C4-2B (cell line): ENCODE results near the gene CDC37.

ENCODE experiments used
- CTCF ChIP-seq: fragments of 450-650 bp; conservative IDR thresholded peaks from 2 replicates; pipeline ENCODE4 v1.5.1; 2017; ENCODE audit warnings: mild to moderate bottlenecking
- ZFX ChIP-seq: fragments of 450-650 bp; IDR thresholded peaks from 2 replicates; pipeline ENCODE4 v1.6.1; 2017

DNA sequence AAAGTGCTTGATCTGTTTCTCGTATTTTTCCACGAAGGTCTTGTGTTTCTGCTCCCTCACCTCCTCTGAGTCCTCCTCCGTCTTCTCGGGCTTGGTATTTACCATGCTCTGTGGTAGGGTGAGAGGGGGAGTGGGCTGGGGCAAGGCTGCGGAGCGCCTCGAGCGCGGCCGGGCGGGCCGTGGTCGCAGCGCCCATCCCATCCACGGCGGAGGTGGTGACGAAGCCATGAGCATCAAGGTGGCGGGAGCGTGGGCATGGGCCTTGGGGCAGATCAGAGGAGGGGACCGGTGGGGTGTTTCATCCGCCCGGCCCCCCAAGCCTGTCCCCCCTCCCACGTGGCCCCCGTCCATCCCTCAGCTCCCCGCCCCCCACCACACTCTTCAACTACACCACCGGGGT is 7.9 kb downstream of the CDC37 start:
- TF ChIP-seq CTCF (no peak), ZFX (no peak)
